Mesendoderm (in vitro differentiated cells): ENCODE measurements around the gene DCAF4L1.

ENCODE experiments used
- DNase-seq: peaks from one replicate; pipeline ENCODE4 v3.0.0; 2013
- H2AK5ac ChIP-seq: 2 replicates; pipeline ENCODE4 v1.6.1; 2013; ENCODE audit warnings: low read length, inconsistent platforms
- H2BK120ac ChIP-seq: 2 replicates; pipeline ENCODE4 v1.6.1; 2013; ENCODE audit warnings: low read depth, mild to moderate bottlenecking, low read length, moderate library complexity, mixed read lengths
- H2BK15ac ChIP-seq: replicated peaks from 2 replicates; pipeline ENCODE4 v1.6.1; 2013; ENCODE audit warnings: low read depth, mild to moderate bottlenecking, moderate library complexity
- H2BK5ac ChIP-seq: 2 replicates; pipeline ENCODE4 v1.6.1; 2013; ENCODE audit warnings: low read length, inconsistent platforms
- H3K18ac ChIP-seq: 2 replicates; pipeline ENCODE4 v1.6.1; 2013; ENCODE audit warnings: mild to moderate bottlenecking, low read length, mixed read lengths
- H3K23ac ChIP-seq: one replicate; pipeline ENCODE4 v1.6.1; 2013; ENCODE audit warnings: low read length
- H3K27ac ChIP-seq: 2 replicates; pipeline ENCODE4 v1.5.1; 2013; ENCODE audit warnings: low read depth, mild to moderate bottlenecking, inconsistent platforms, low read length, moderate library complexity
- H3K27me3 ChIP-seq: 2 replicates; pipeline ENCODE4 v1.6.1; 2013; ENCODE audit warnings: low read length, control low read depth, mild to moderate bottlenecking, inconsistent platforms; ENCODE audit not compliant: insufficient read depth, poor library complexity
- H3K36me3 ChIP-seq: 2 replicates; pipeline ENCODE4 v1.6.1; 2013; ENCODE audit warnings: low read length, inconsistent platforms; ENCODE audit not compliant: control insufficient read depth, insufficient read depth
- H3K4ac ChIP-seq: one replicate; pipeline ENCODE4 v1.6.1; 2013; ENCODE audit warnings: low read depth, mild to moderate bottlenecking, low read length, moderate library complexity
- H3K4me1 ChIP-seq: 2 replicates; pipeline ENCODE4 v1.6.1; 2013; ENCODE audit warnings: low read depth, low read length, inconsistent platforms; ENCODE audit not compliant: control insufficient read depth
- H3K4me2 ChIP-seq: 2 replicates; pipeline ENCODE4 v1.6.1; 2013; ENCODE audit warnings: low read length
- H3K4me3 ChIP-seq: 2 replicates; pipeline ENCODE4 v1.5.1; 2013; ENCODE audit warnings: mild to moderate bottlenecking, low read length
- H3K56ac ChIP-seq: one replicate; pipeline ENCODE4 v1.6.1; 2013; ENCODE audit warnings: low read length
- H3K79me1 ChIP-seq: 2 replicates; pipeline ENCODE4 v1.6.1; 2013; ENCODE audit warnings: low read length, inconsistent platforms
- H3K79me2 ChIP-seq: 2 replicates; pipeline ENCODE4 v1.6.1; 2013; ENCODE audit warnings: mild to moderate bottlenecking, low read length; ENCODE audit not compliant: control insufficient read depth, insufficient read depth
- H3K9ac ChIP-seq: 2 replicates; pipeline ENCODE4 v1.6.1; 2013; ENCODE audit warnings: low read length, inconsistent platforms
- H4K5ac ChIP-seq: one replicate; pipeline ENCODE4 v1.6.1; 2013; ENCODE audit warnings: low read length
- H4K8ac ChIP-seq: one replicate; pipeline ENCODE4 v1.6.1; 2013; ENCODE audit warnings: low read depth, mild to moderate bottlenecking, control low read depth, low read length, moderate library complexity
- WGBS: extraction: QIAGEN DNeasy Blood & Tissue Kit; methylation state at CpG from one replicate; pipeline ENCODE4 v1.1.7; 2013; ENCODE audit warnings: low lambda C conversion rate, missing lambda C conversion rate; ENCODE audit not compliant: insufficient coverage; ENCODE audit errors: extremely low coverage; 5-methylcytosine and 5-hydroxymethylcytosine counted together

Gene DCAF4L1

DNA sequence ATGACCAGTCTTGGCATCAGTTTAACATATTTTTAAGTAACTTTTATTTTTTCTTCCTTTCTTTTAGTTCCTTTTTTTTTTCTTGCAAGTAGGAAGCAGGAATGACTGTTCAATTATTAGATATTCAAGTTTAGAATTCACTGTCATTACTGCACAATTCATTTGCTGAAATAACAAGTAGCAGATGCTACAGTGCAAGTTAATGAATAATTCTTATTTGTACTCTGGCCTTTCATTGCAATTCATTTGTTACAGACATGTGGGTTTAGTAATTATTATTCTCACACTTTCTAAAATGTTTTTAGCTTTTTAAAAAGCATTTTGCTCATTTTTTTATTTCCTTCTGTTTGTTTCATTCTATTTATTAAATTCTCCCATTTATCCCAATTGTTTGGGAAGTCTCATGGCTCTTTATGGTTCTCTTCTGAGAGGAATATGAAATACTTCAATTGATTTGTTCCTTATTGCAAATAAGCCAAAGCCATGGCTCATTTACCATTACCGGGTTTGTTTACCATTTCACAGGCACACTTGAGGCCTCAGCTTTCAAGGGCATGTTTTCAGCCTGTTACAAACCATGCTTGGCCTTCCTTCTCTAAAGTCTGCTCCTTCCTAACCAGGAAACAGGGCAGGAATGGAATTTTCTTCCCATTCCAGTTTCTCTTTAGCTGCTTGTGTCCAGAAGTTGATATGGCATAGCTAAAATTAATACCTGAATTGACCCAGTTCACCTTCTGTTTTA lies 4.6 kb upstream of the DCAF4L1 start:
- Histone ChIP-seq H3K79me2 (no peaks in the 10 kb centered on the region), H3K4me3 (no peak overlapping the region), H3K18ac (no peak overlapping the region), H3K27me3 (no peaks in the 10 kb centered on the region), H3K9ac (no peak overlapping the region), H4K5ac (no peak overlapping the region), H2BK15ac (no peak overlapping the region), H3K4me1 (no peaks in the 10 kb centered on the region), H3K23ac (no peak overlapping the region), H2BK5ac (no peak overlapping the region), H3K56ac (no peak overlapping the region), H3K36me3 (no peaks in the 10 kb centered on the region), H3K4ac (no peak overlapping the region), H2AK5ac (no peak overlapping the region), H2BK120ac (no peak overlapping the region), H3K79me1 (no peaks in the 10 kb centered on the region), H4K8ac (no peak overlapping the region), H3K4me2 (no peak overlapping the region), H3K27ac (no peak overlapping the region)
- no CpG with 5 or more reads among the region's 1 CpG for WGBS
- no peak for DNase-seq

DNA sequence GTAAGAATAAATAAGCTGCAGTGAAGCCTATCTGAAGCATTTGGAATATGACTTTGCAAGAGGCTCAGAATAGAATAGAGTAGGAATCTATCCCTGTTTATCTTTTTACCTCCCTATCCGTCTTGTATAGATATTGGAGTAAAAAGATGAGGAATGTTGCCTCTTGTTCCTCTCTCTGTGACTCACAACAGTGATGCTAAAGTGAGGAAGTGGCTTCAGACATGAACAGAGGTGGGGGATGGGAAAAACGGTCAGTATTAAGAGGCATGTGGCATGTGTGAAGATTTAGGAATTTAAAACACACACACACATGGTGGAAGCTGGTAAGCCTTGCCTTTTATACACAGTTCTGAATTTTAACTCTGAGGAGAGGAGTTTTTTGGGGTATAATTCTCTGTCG lies 3.8 kb upstream of the DCAF4L1 start:
- Histone ChIP-seq H3K9ac (no peak overlapping the region), H3K36me3 (no peaks in the 10 kb centered on the region), H3K4ac (no peak overlapping the region), H3K56ac (no peak overlapping the region), H4K5ac (no peak overlapping the region), H3K27ac (no peak overlapping the region), H3K27me3 (no peaks in the 10 kb centered on the region), H3K23ac (no peak overlapping the region), H3K4me3 (no peak overlapping the region), H3K4me2 (no peak overlapping the region), H3K4me1 (no peaks in the 10 kb centered on the region), H3K18ac (no peak overlapping the region), H2BK120ac (no peak overlapping the region), H2AK5ac (no peak overlapping the region), H3K79me2 (no peaks in the 10 kb centered on the region), H2BK15ac (no peak overlapping the region), H3K79me1 (no peaks in the 10 kb centered on the region), H4K8ac (no peak overlapping the region), H2BK5ac (no peak overlapping the region)
- no peak for DNase-seq
- whole genome bisulfite sequencing = no CpG with 5 or more reads among the region's 3 CpGs

DNA sequence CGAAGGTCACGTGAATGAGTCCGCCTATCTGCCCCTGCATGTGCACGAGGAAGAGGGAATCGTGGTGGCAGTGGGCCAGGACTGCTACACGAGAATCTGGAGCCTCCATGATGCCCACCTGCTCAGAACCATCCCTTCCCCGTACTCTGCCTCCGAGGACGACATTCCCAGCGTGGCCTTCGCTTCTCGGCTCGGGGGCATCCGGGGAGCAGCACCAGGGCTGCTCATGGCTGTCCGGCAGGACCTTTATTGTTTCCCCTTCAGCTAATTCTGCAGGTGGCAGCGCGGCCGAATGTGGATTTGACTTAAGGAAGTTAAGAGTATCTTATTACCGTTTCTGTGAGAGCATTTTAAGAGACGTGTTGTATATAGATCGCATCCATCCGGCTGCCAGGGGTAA lies 1.2 kb downstream of the DCAF4L1 start:
- Histone ChIP-seq H2BK120ac (no peak overlapping the region), H3K18ac (no peak overlapping the region), H3K23ac (no peak overlapping the region), H3K27ac (no peak overlapping the region), H2BK15ac (no peak overlapping the region), H3K27me3 (no peaks in the 10 kb centered on the region), H3K4me3 (no peak overlapping the region), H3K36me3 (no peaks in the 10 kb centered on the region), H3K9ac (no peak overlapping the region), H3K4me1 (no peaks in the 10 kb centered on the region), H4K8ac (no peak overlapping the region), H2BK5ac (no peak overlapping the region), H3K79me2 (no peaks in the 10 kb centered on the region), H2AK5ac (no peak overlapping the region), H3K56ac (no peak overlapping the region), H3K4me2 (no peak overlapping the region), H3K4ac (no peak overlapping the region), H3K79me1 (no peaks in the 10 kb centered on the region), H4K5ac (no peak overlapping the region)
- WGBS = no CpG with 5 or more reads among the region's 22 CpGs
- no peak for DNase-seq

DNA sequence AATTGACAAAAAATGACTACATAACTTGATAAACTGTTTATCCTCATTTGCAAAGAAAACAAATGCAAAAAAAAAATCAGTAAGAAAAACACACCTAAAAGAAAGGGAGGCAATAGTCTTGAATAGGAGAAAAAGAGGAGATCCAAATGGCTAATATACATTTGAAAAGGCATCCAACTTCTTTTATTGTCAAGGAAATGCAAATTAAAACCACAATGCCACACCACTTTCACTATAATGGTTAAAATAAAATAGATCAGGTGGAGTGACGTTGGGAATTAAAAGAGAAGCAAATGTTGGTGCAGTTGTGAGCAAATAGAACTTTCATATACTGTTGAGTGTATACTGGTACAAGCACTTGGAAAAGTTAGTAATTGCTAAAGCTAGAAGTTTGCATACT lies 3.6 kb downstream of the DCAF4L1 start:
- Histone ChIP-seq H4K8ac (no peak overlapping the region), H3K79me2 (no peaks in the 10 kb centered on the region), H2BK120ac (no peak overlapping the region), H3K79me1 (no peaks in the 10 kb centered on the region), H3K18ac (no peak overlapping the region), H2BK15ac (no peak overlapping the region), H3K36me3 (no peaks in the 10 kb centered on the region), H3K9ac (no peak overlapping the region), H4K5ac (no peak overlapping the region), H3K27ac (no peak overlapping the region), H2BK5ac (no peak overlapping the region), H2AK5ac (no peak overlapping the region), H3K4ac (no peak overlapping the region), H3K23ac (no peak overlapping the region), H3K4me1 (no peaks in the 10 kb centered on the region), H3K27me3 (no peaks in the 10 kb centered on the region), H3K56ac (no peak overlapping the region), H3K4me3 (no peak overlapping the region), H3K4me2 (no peak overlapping the region)
- WGBS = no CpG with 5 or more reads among the region's 1 CpG
- DNase-seq = no peak

DNA sequence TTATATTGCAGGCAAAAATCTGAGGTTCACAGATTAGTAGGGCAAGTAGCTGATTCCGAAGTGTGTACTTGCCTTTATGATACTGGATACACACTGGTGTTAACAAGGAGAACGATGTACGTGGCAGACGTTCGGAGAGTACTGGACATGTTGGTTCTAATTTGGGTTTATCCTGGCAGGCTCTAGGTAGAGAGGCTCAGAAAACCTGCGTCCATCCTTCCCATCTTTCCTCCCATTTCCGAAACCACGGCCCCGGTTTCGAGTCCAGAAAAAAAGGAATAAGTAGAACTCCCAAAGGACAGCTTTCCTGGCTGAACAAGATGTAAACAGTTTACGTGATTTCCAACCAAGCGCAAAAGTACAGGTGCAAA lies 8.4 kb downstream of the DCAF4L1 start:
- peak overlapping the region; percentile 62 for H3K9ac ChIP-seq
- no peak overlapping the region for H2AK5ac ChIP-seq
- peak overlapping the region; percentile 72 for H3K56ac ChIP-seq
- H3K79me1 ChIP-seq = peaks cover 6% of the 10 kb centered on the region
- H4K8ac ChIP-seq = no peak overlapping the region
- H3K79me2 ChIP-seq = peaks cover 14% of the 10 kb centered on the region
- H2BK120ac ChIP-seq = no peak overlapping the region
- no peak overlapping the region for H2BK15ac ChIP-seq
- no peak overlapping the region for H3K4ac ChIP-seq
- no peak overlapping the region for H3K27ac ChIP-seq
- no peak overlapping the region for H2BK5ac ChIP-seq
- no peaks in the 10 kb centered on the region for H3K27me3 ChIP-seq
- peak overlapping the region; percentile 73 for H3K4me3 ChIP-seq
- no peaks in the 10 kb centered on the region for H3K4me1 ChIP-seq
- no peaks in the 10 kb centered on the region for H3K36me3 ChIP-seq
- H3K23ac ChIP-seq = no peak overlapping the region
- H3K4me2 ChIP-seq = peak overlapping the region; percentile 84
- WGBS = no CpG with 5 or more reads among the region's 12 CpGs
- no peak for DNase-seq
- no peak overlapping the region for H3K18ac ChIP-seq
- H4K5ac ChIP-seq = no peak overlapping the region
